ENCODE results near the gene CCDC8. TPM values are rescaled to one million over a fixed set of nuclear protein-coding genes. Genes with fewer than 3 reads are reported as not detected.

The CCDC8 gene
- total RNA-seq, 4 donors from 2014 or later, result 1.7 to 7.1 (median 5.3) TPM

- no peak for DNase-seq (ENCODE audit: low spot score)
- ATAC-seq (ENCODE audit: low FRiP score), result no peak
- TF ChIP-seq CTCF (IDR thresholded peaks at IDR 0.05), result no peak
These were observed 38.8 kb upstream of the CCDC8 start for GRCh38 chr19:46452186-46452585.

- TF ChIP-seq CTCF (IDR thresholded peaks at IDR 0.05), result no peak
- DNase-seq (ENCODE audit: low spot score), result no peak
- no peak for ATAC-seq (ENCODE audit: low FRiP score)
These were observed 38.0 kb upstream of the CCDC8 start for GRCh38 chr19:46451352-46451751.

- TF ChIP-seq CTCF (IDR thresholded peaks at IDR 0.05), result no peak
- no peak for DNase-seq (ENCODE audit: low spot score)
- ATAC-seq (ENCODE audit: low FRiP score), result no peak
These were observed 37.4 kb upstream of the CCDC8 start for GRCh38 chr19:46450737-46451136.

GRCh38 chr19:46449228-46449627 is 35.9 kb upstream of the CCDC8 start:
- DNase-seq (ENCODE audit: low spot score) (no peak), ATAC-seq (ENCODE audit: low FRiP score) (no peak)
- no peak for TF ChIP-seq CTCF (IDR thresholded peaks at IDR 0.05)

GRCh38 chr19:46448601-46449000 is 35.2 kb upstream of the CCDC8 start:
- DNase-seq (ENCODE audit: low spot score) (no peak), ATAC-seq (ENCODE audit: low FRiP score) (no peak)
- TF ChIP-seq CTCF (IDR thresholded peaks at IDR 0.05), result no peak

- DNase-seq (ENCODE audit: low spot score) (no peak), ATAC-seq (ENCODE audit: low FRiP score) (no peak)
- no peak for TF ChIP-seq CTCF (IDR thresholded peaks at IDR 0.05)
These were observed 34.5 kb upstream of the CCDC8 start for GRCh38 chr19:46447824-46448223.

- ATAC-seq (ENCODE audit: low FRiP score) (no peak), DNase-seq (ENCODE audit: low spot score) (no peak)
- no peak for TF ChIP-seq CTCF (IDR thresholded peaks at IDR 0.05)
These were observed 33.6 kb upstream of the CCDC8 start for GRCh38 chr19:46447006-46447405.
